SK-N-SH treated with all-trans-retinoic acid at 6 μM for 48 hours (cell line): ENCODE measurements around the gene SNN.

Experiments
- ATAC-seq: fragments of 200-7000 bp; cut with Tn5 transposase; 3 replicates; pipeline ENCODE4 v1.9.1; 2020; ENCODE audit warnings: mild to moderate bottlenecking, moderate library complexity
- ARNTL ChIP-seq: fragments of 450-650 bp; formaldehyde crosslinking; IDR thresholded peaks from 2 replicates; pipeline ENCODE4 v1.5.0; 2020; ENCODE audit warnings: low read depth, mild to moderate bottlenecking, moderate library complexity, borderline replicate concordance
- BACH2 ChIP-seq: fragments of 250-450 bp; sonication (Bioruptor Pico); IDR thresholded peaks from 2 replicates; pipeline ENCODE4 v1.9.0; 2021; ENCODE audit warnings: mild to moderate bottlenecking, borderline replicate concordance
- CREB5 ChIP-seq: fragments of 250-450 bp; sonication (Bioruptor Pico); IDR thresholded peaks from 2 replicates; pipeline ENCODE4 v1.5.1; 2020; ENCODE audit warnings: low read depth, mild to moderate bottlenecking, moderate library complexity
- CSDC2 ChIP-seq: fragments of 250-450 bp; sonication (Bioruptor Pico); IDR thresholded peaks from 2 replicates; pipeline ENCODE4 v1.5.0; 2020; ENCODE audit warnings: mild to moderate bottlenecking, moderate library complexity
- ESRRG ChIP-seq: fragments of 250-450 bp; sonication (Bioruptor Pico); IDR thresholded peaks from 2 replicates; pipeline ENCODE4 v1.6.1; 2021; ENCODE audit warnings: mild to moderate bottlenecking
- GLIS3 ChIP-seq: fragments of 250-450 bp; sonication (Bioruptor Pico); IDR thresholded peaks from 2 replicates; pipeline ENCODE4 v1.5.0; 2020; ENCODE audit warnings: mild to moderate bottlenecking, moderate library complexity
- POU6F1 ChIP-seq: fragments of 250-450 bp; sonication (Bioruptor Pico); IDR thresholded peaks from 2 replicates; pipeline ENCODE4 v1.8.0; 2021; ENCODE audit warnings: low read depth, mild to moderate bottlenecking, moderate library complexity, borderline replicate concordance
- PPARA ChIP-seq: fragments of 250-450 bp; sonication (Bioruptor Pico); IDR thresholded peaks from 2 replicates; pipeline ENCODE4 v1.5.0; 2020; ENCODE audit warnings: mild to moderate bottlenecking, borderline replicate concordance
- RARB ChIP-seq: fragments of 250-450 bp; sonication (Bioruptor Pico); IDR thresholded peaks from 2 replicates; pipeline ENCODE4 v1.8.0; 2021; ENCODE audit warnings: mild to moderate bottlenecking, moderate library complexity
- SNAI2 ChIP-seq: fragments of 250-450 bp; sonication (Bioruptor Pico); IDR thresholded peaks from 2 replicates; pipeline ENCODE4 v1.5.0; 2020; ENCODE audit warnings: mild to moderate bottlenecking, moderate library complexity
- TCF4 ChIP-seq: fragments of 250-450 bp; sonication (Bioruptor Pico); IDR thresholded peaks from 2 replicates; pipeline ENCODE4 v1.8.0; 2021; ENCODE audit warnings: mild to moderate bottlenecking, moderate library complexity, borderline replicate concordance
- TOX ChIP-seq: fragments of 250-450 bp; sonication (Bioruptor Pico); IDR thresholded peaks from 2 replicates; pipeline ENCODE4 v1.8.0; 2021; ENCODE audit warnings: mild to moderate bottlenecking, moderate library complexity, borderline replicate concordance
- TSHZ2 ChIP-seq: fragments of 250-450 bp; sonication (Bioruptor Pico); IDR thresholded peaks from 2 replicates; pipeline ENCODE4 v1.5.0; 2020; ENCODE audit warnings: mild to moderate bottlenecking, moderate library complexity
- ZC3H10 ChIP-seq: fragments of 250-450 bp; sonication (Bioruptor Pico); IDR thresholded peaks from 2 replicates; pipeline ENCODE4 v1.5.1; 2021; ENCODE audit warnings: mild to moderate bottlenecking, moderate library complexity
- ZFP3 ChIP-seq: fragments of 250-450 bp; sonication (Bioruptor Pico); IDR thresholded peaks from 2 replicates; pipeline ENCODE4 v1.5.0; 2020; ENCODE audit warnings: mild to moderate bottlenecking, moderate library complexity
- ZFP30 ChIP-seq: fragments of 450-650 bp; formaldehyde crosslinking; IDR thresholded peaks from 2 replicates; pipeline ENCODE4 v1.5.0; 2022; ENCODE audit warnings: mild to moderate bottlenecking, moderate library complexity
- ZNF565 ChIP-seq: fragments of 450-650 bp; formaldehyde crosslinking; conservative IDR thresholded peaks from 2 replicates; pipeline ENCODE4 v1.5.0; 2020; ENCODE audit warnings: low read depth, mild to moderate bottlenecking, moderate library complexity
- ZNF70 ChIP-seq: fragments of 450-650 bp; formaldehyde crosslinking; IDR thresholded peaks from 2 replicates; pipeline ENCODE4 v1.5.0; 2020; ENCODE audit warnings: mild to moderate bottlenecking, moderate library complexity

SNN gene

GRCh38 chr16:11636172-11636721, 32.0 kb upstream of the SNN start:
- TF ChIP-seq ESRRG (CRISPR knock-in tag) (no peak), SNAI2 (CRISPR knock-in tag) (no peak), ARNTL (CRISPR knock-in tag) (no peak), BACH2 (CRISPR knock-in tag) (no peak), ZFP3 (no peak), TCF4 (CRISPR knock-in tag) (no peak), RARB (CRISPR knock-in tag) (no peak), GLIS3 (CRISPR knock-in tag) (no peak), POU6F1 (no peak), ZNF565 (CRISPR knock-in tag) (no peak)
- ATAC-seq: no peak

GRCh38 chr16:11637320-11637719, 30.9 kb upstream of the SNN start:
- ATAC-seq: no peak
- no peak for TF ChIP-seq TSHZ2 (CRISPR knock-in tag)

- ATAC-seq: no peak
- TF ChIP-seq ARNTL (CRISPR knock-in tag): no peak
- no peak for TF ChIP-seq ZFP30 (CRISPR knock-in tag)
- TF ChIP-seq GLIS3 (CRISPR knock-in tag): no peak
Observed at GRCh38 chr16:11638140-11638539, 30.1 kb upstream of the SNN start.

- TF ChIP-seq POU6F1 (no peak), ZFP30 (CRISPR knock-in tag) (no peak), ZNF565 (CRISPR knock-in tag) (no peak), CREB5 (no peak), CSDC2 (no peak), ZFP3 (no peak), TSHZ2 (CRISPR knock-in tag) (no peak), TOX (CRISPR knock-in tag) (no peak), SNAI2 (CRISPR knock-in tag) (no peak), PPARA (CRISPR knock-in tag) (no peak), BACH2 (CRISPR knock-in tag) (no peak), ZNF70 (CRISPR knock-in tag) (no peak), RARB (CRISPR knock-in tag) (no peak), ZC3H10 (CRISPR knock-in tag) (no peak), GLIS3 (CRISPR knock-in tag) (no peak)
- TF ChIP-seq, all 23 proteins: peak for 0
- ATAC-seq: no peak
Observed at GRCh38 chr16:11639008-11639562, 29.2 kb upstream of the SNN start.
